Skin epidermis (tissue), 12 donors: ENCODE data around the gene IGSF3.
"Not testable (repeated sequence)": the region's sequence is repeated elsewhere in the genome, so short reads cannot be mapped to it uniquely, and the experiment has no call there.

ENCODE experiments used
- H3K27ac ChIP-seq, 21 experiments: fragments of 200-600 bp; sonication (generic) in 11 of 21; one replicate each; pipeline ENCODE4 v1.5.0; 2020; ENCODE audit warnings: mild to moderate bottlenecking in 3 of 21, inconsistent platforms in 2 of 21, moderate library complexity in 2 of 21
- H3K4me3 ChIP-seq, 7 experiments: fragments of 200-600 bp; sonication (generic) in 2 of 7; one replicate each; pipeline ENCODE4 v1.5.0; 2020; ENCODE audit warnings: inconsistent platforms in 2 of 7, mild to moderate bottlenecking in 2 of 7, moderate library complexity in 1 of 7

IGSF3 gene

GRCh38 chr1:116608841-116609240, 58.7 kb downstream of the IGSF3 start:
- not testable (repeated sequence) for H3K27ac ChIP-seq, H3K4me3 ChIP-seq

- H3K27ac ChIP-seq, H3K4me3 ChIP-seq: not testable (repeated sequence)
These were observed 59.4 kb downstream of the IGSF3 start for GRCh38 chr1:116608151-116608550.

DNA sequence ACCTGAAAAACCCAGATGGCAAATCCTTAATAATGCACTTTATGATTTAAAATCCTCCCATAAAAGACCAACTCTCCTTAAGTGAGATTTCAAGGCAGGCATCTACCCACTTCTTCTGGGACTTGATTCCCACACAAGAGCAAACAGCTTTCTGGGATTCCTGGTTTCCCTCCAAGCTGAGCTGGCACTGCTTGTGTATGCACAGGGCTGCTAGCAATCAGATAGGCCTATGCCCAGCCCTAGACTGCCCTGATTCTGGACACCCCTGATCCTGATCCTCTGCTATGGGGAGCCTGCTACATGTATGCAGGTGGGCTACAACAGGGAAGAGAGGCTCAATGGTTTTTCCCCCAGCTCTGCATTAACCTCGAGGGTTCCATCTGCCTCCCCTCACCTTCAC, 60.1 kb downstream of the IGSF3 start:
- not testable (repeated sequence) for H3K4me3 ChIP-seq, H3K27ac ChIP-seq

GRCh38 chr1:116606067-116606466, 61.5 kb downstream of the IGSF3 start:
- H3K4me3 ChIP-seq, result not testable (repeated sequence)
- H3K27ac ChIP-seq, result peak overlapping the region in 3 of 21 experiments; percentile 6 to 54 (median 25)

DNA sequence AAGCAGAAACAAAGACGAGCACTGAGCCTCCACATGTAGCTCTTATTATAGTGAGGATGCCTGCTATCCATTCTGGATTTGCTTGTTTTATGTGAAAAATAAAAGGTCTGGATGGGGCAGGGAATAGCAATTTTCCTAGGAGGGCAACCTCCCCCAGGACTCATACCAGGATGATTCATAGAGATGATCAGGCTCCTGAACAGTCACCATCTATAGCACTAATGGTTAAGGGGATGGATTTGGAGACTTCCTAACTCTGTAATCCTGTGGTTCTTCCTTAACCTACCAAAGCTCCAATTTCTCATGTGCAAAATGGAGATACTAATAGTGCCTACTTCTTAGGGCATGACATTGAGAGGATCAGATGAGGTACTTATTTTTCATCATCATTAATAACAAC, 62.2 kb downstream of the IGSF3 start:
- Histone ChIP-seq H3K27ac (no peak overlapping the region), H3K4me3 (no peak overlapping the region)

DNA sequence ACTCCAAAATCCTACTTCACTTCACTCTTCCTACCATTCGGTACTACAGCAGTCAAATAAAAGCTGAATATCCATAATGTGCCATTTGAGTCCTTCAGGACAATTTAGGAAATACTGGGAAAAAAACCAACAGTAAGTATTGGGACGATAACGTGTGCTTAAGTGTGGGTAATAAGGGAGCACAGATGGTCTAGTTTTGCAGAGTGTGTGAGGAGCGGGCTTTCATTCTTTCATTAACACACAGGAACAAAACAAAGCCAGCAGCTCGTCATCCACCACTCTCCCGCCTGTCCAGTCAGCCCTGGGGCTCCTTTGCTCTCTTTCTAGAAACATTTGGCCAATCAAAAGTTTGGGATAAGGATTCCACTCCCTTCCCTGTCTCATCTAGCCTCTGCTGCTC, 63.1 kb downstream of the IGSF3 start:
- not testable (repeated sequence) for H3K27ac ChIP-seq

GRCh38 chr1:116603646-116604045, 63.9 kb downstream of the IGSF3 start:
- H3K4me3 ChIP-seq, H3K27ac ChIP-seq: not testable (repeated sequence)

More for the DNA sequence above, 63.1 kb downstream of the IGSF3 start:
- H3K4me3 ChIP-seq, result not testable (repeated sequence)

- H3K4me3 ChIP-seq, H3K27ac ChIP-seq: not testable (repeated sequence)
These were observed 68.2 kb downstream of the IGSF3 start for GRCh38 chr1:116599369-116599768.

DNA sequence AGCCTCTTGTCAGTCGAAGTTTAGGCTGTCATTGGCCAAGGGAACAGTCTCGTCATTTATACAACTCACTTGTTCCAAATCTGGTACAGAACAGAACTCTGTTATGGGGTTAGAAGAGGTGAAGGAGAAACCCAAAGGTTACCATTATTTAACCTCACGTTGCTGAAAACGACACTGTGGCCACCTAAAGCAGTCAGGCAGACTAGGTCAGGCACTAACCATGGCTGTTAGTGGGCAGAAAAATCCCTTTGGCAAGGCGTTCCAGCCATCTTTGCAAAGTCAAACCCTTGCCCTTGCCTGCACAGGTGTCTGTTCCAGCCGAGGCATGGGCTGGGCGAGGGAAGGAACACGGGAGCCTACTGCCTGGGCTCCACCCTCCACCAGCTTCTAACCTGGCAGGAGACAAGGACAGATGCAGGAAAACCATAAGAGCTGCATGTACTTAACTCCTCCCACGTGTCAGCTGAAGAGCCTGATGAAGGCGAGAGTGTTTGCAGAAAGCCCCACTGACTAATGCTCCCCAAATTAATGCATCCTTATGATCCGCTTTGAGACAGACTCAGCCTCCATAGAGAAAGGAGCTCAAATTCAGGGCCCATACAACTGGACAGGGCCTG, 69.0 kb downstream of the IGSF3 start:
- not testable (repeated sequence) for H3K27ac ChIP-seq, H3K4me3 ChIP-seq

DNA sequence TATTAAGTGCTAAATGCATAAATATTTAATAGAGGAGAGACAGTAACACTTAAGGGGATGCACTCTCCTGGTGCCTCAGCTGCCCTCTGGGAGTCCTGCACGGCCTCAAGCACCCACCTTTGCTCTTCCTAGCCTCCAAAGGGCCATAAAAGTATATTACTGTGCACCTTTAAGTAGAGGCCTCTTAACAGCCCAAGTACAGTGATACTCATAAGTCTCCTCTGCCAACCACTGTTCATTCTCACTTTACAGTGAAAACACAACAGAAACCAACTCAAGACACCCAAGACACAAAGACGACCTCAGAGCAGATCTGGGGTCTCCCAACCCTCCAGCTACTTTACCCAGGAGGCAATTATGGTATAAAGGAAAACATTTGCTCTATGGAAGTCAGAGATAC, 70.1 kb downstream of the IGSF3 start:
- H3K4me3 ChIP-seq, H3K27ac ChIP-seq: not testable (repeated sequence)

- H3K27ac ChIP-seq, H3K4me3 ChIP-seq: not testable (repeated sequence)
These were observed 70.7 kb downstream of the IGSF3 start for GRCh38 chr1:116596742-116597307.

DNA sequence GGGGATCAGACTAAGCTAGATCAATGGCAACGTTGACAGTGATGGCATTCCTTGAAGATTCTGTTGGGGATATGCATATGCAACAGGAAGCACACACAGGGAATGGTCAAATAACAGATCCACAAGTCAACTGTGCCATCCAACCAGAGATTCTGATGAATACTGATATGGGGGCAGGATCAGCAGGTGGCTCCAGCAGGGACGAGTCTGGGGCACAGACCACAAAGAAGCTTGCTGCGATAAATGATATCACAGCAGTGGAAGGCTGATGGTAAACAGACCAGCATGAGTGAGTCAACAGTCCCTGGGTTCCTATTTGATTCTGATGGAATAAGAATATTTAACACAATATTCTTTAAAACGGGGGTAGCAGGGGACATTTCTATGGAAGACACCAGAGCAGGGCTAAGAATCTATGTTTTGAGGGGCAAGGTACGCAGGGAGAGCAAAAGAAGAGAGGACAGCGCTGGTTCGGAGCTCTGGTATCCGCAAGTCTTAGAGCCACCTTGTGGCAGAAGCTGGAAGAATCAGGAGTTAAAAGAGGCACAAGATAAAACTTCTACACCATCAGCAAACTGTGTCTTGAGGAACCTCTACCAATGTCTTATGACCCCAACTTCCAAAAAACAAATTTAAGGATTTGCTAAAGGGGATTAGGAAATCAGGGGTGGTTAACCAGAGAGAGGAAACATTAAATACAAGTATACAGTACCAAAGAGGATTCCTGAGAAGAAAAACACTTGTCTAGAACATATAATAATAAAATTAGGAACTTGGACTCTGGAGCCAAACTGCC, 71.4 kb downstream of the IGSF3 start:
- H3K27ac ChIP-seq, H3K4me3 ChIP-seq: not testable (repeated sequence)

- not testable (repeated sequence) for H3K4me3 ChIP-seq, H3K27ac ChIP-seq
These were observed 72.3 kb downstream of the IGSF3 start for GRCh38 chr1:116595065-116595840.

DNA sequence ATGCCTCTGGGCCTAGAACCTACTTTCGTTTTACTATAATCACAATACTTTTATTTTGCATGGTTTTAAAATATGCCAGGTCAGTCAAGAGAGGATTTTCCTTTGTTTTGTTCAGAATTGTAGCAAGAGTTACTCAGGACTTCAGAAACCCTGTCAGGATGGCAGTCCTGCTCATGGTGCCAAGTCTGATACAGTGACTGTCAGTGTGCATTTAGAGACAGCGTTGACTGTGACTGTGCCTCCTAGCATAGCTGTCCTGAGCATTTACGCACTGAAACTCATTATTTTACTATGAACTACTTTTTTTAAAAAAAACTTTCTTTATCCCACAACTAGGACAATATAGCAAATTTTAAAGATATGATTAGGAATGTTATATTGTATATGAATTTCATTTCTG, 73.6 kb downstream of the IGSF3 start:
- not testable (repeated sequence) for H3K4me3 ChIP-seq, H3K27ac ChIP-seq

GRCh38 chr1:116593401-116593800, 74.1 kb downstream of the IGSF3 start:
- H3K27ac ChIP-seq, H3K4me3 ChIP-seq: not testable (repeated sequence)

GRCh38 chr1:116591951-116592605, 75.5 kb downstream of the IGSF3 start:
- H3K4me3 ChIP-seq, result not testable (repeated sequence)
- H3K27ac ChIP-seq, result peak overlapping the region in 1 of 21 experiments; percentile 10

DNA sequence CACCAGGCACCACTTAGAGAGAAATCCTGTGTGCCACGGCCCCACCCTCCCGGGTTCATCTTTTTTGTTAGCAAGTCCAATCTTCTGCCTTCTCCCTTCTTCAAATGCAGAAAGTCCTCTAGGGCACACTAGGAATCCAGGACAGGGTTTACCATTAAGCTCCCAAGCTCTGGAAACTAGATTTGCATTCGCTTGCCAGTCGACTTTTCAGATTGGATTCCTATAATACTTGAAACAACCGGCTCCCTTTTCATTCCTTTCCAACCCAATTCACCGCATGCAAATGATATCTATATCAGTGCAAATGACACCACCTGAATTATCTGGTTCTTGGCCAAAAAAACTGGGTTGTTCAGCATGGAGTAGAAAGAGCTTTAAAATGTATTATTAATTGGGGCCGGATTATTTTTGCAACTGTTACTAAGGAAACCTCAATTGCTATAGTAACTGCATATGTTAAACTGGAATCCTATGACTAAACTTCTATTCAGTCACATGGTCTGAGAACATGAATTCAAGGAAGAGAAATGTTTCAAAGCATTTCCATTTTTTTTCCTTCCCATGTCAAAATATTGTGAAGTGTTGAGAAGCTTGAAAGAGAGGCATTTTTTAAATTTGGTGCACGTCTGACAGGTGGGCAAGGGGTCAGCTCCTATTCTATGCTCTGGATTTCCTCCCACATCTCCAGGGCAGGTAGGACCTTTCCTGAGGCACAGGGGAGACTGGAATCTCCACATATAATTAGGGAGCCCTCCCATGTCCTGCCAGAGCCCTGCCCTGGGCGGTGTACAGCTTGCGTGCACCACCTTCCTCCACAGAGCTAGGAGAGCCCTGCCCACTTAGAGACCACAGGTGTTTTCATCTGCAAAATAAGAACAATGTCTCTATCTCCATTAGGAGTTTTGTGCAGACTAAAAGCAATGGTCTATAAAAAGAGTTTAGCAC, 76.3 kb downstream of the IGSF3 start:
- H3K27ac ChIP-seq, H3K4me3 ChIP-seq: not testable (repeated sequence)

- not testable (repeated sequence) for H3K27ac ChIP-seq, H3K4me3 ChIP-seq
These were observed 77.1 kb downstream of the IGSF3 start for GRCh38 chr1:116590359-116591005.
